ENCODE measurements around the gene CD200R1L. TPM values are rescaled to one million over a fixed set of nuclear protein-coding genes. Genes with fewer than 3 reads are reported as not detected.

Gene CD200R1L
- total RNA-seq, 1 donor from 2014 or later = not detected

- Mint-ChIP-seq H3K27ac (ENCODE audit: unreplicated experiment) (no peak overlapping the region), H3K36me3 (ENCODE audit: low read depth) (no peaks in the 10 kb centered on the region), H3K4me3 (no peak overlapping the region), H3K9me3 (peaks cover 2% of the 10 kb centered on the region), H3K27me3 (ENCODE audit: low read depth) (peaks cover 3% of the 10 kb centered on the region), H3K4me1 (no peaks in the 10 kb centered on the region)
- TF ChIP-seq, protein P1, sequence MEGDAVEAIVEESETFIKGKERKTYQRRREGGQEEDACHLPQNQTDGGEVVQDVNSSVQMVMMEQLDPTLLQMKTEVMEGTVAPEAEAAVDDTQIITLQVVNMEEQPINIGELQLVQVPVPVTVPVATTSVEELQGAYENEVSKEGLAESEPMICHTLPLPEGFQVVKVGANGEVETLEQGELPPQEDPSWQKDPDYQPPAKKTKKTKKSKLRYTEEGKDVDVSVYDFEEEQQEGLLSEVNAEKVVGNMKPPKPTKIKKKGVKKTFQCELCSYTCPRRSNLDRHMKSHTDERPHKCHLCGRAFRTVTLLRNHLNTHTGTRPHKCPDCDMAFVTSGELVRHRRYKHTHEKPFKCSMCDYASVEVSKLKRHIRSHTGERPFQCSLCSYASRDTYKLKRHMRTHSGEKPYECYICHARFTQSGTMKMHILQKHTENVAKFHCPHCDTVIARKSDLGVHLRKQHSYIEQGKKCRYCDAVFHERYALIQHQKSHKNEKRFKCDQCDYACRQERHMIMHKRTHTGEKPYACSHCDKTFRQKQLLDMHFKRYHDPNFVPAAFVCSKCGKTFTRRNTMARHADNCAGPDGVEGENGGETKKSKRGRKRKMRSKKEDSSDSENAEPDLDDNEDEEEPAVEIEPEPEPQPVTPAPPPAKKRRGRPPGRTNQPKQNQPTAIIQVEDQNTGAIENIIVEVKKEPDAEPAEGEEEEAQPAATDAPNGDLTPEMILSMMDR (conservative IDR thresholded peaks at IDR 0.05) = no peak
- no peak for DNase-seq (ENCODE audit: low read depth, low spot score)
Observed at GRCh38 chr3:112818289-112818688, 28.4 kb downstream of the CD200R1L start.

DNA sequence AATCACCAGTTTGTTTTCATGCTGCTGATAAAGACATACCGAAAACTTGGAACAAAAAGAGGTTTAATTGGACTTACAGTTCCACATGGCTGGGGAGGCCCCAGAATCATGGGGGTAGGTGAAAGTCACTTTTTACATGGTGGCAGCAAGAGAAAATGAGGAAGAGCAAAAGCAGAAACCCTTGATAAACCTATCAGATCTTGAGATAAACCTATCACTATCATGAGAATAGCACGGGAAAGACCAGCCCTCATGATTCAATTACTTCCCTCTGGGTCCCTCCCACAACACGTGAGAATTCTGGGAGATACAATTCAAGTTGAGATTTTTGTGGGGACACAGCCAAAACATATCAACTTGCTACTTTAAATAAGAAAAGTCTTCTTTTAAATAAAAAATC lies 28.9 kb downstream of the CD200R1L start:
- Mint-ChIP-seq H3K9me3 (peaks cover 2% of the 10 kb centered on the region), H3K27ac (ENCODE audit: unreplicated experiment) (no peak overlapping the region), H3K4me3 (no peak overlapping the region), H3K4me1 (no peaks in the 10 kb centered on the region), H3K36me3 (ENCODE audit: low read depth) (no peaks in the 10 kb centered on the region), H3K27me3 (ENCODE audit: low read depth) (peaks cover 3% of the 10 kb centered on the region)
- no peak for DNase-seq (ENCODE audit: low read depth, low spot score)
- TF ChIP-seq, protein P1 (conservative IDR thresholded peaks at IDR 0.05) = no peak

DNA sequence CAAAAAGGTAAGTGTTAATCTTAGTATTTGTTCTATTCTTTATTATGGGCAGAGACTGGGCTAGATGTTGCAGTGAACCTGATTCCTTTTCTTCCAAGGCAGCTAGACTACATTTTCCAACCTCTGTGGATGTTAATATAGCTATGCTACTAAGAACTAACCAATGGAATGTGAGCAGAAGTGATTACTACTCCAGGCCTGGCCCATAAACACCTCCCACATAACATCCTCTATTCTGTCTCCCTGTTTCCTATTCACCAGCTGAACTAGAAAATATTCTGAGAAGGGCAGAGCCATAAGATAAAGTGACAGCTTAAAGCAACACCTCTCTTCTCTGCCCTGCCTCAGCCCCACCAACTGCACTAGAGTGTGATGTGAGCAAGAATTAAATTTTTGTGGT lies 29.4 kb downstream of the CD200R1L start:
- Mint-ChIP-seq H3K27me3 (ENCODE audit: low read depth) (peaks cover 3% of the 10 kb centered on the region), H3K9me3 (peaks cover 2% of the 10 kb centered on the region), H3K27ac (ENCODE audit: unreplicated experiment) (no peak overlapping the region), H3K4me3 (no peak overlapping the region), H3K36me3 (ENCODE audit: low read depth) (no peaks in the 10 kb centered on the region), H3K4me1 (no peaks in the 10 kb centered on the region)
- DNase-seq (ENCODE audit: low read depth, low spot score) = no peak
- TF ChIP-seq, protein P1 (conservative IDR thresholded peaks at IDR 0.05) = no peak

DNA sequence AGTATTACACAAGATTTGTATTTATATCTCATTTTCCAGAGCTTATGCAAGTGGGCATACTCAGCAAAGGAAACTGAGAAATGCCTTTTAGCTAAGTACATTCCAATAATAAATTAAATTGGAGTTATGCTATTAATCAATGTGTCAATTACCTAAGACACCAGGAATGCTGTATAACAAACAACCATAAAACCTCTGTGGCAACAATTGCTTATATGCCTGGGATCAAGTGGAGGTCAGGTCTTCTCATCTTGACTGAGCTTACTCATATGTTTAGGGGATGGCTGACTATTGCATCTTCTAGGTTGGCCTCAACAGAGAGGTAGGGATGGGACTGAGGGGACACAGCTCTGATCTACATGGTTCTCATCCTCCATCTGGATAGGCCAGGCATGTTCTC lies 30.7 kb downstream of the CD200R1L start:
- TF ChIP-seq, protein P1 (conservative IDR thresholded peaks at IDR 0.05) = no peak
- peaks cover 2% of the 10 kb centered on the region for H3K9me3 Mint-ChIP-seq

DNA sequence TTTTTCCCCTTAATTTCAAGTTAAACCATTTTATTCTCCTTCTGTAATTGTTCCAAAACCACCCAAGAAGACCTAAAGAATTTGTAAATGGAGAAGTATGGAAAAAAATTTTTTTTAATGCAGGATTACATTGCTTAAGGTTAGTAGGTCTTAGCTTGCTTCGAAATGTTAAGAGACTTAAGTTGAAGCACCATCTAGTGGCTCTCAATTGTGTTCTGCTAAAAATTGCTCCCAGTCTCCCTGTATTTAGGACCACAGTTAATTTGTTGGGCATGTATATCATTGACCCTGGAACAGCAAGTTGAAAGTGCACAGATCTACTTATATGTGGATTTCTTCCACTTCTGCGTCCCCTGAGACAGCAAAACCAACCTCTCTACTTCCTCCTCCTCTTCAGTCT lies 32.4 kb downstream of the CD200R1L start:
- TF ChIP-seq, protein P1 (conservative IDR thresholded peaks at IDR 0.05) = peak; percentile 55
- H3K27me3 Mint-ChIP-seq (ENCODE audit: low read depth) = no peaks in the 10 kb centered on the region
- peaks cover 2% of the 10 kb centered on the region for H3K9me3 Mint-ChIP-seq
- H3K27ac Mint-ChIP-seq (ENCODE audit: unreplicated experiment) = no peak overlapping the region
- H3K4me3 Mint-ChIP-seq = no peak overlapping the region
- H3K36me3 Mint-ChIP-seq (ENCODE audit: low read depth) = no peaks in the 10 kb centered on the region
- no peaks in the 10 kb centered on the region for H3K4me1 Mint-ChIP-seq
- DNase-seq (ENCODE audit: low read depth, low spot score) = no peak

More for the DNA sequence above, 30.7 kb downstream of the CD200R1L start:
- DNase-seq (ENCODE audit: low read depth, low spot score) = no peak
- Mint-ChIP-seq H3K4me1 (no peaks in the 10 kb centered on the region), H3K36me3 (ENCODE audit: low read depth) (no peaks in the 10 kb centered on the region), H3K27me3 (ENCODE audit: low read depth) (no peaks in the 10 kb centered on the region), H3K4me3 (no peak overlapping the region), H3K27ac (ENCODE audit: unreplicated experiment) (no peak overlapping the region)

DNA sequence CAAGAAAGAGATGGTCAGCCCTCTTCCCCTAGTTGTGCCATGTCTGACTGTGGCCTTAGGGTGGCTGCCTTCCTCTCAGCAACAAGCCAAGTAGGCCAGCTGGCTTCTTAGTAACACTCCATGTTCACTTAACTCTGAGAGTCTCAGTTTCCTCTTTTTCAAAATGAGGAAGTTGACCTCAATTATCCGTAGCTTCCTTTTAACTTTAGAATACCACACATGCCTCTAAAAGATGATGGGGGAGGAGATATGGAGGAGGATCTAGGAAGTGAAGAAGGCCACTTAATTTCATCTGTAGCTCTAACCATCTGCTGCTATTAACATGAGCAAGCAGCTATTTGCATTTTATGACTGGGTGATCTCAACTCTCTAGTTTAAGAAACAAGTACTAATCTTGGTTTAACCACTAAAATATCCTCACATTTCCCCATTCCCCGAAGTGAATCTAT lies 32.9 kb downstream of the CD200R1L start:
- Mint-ChIP-seq H3K4me3 (no peak overlapping the region), H3K9me3 (peaks cover 2% of the 10 kb centered on the region), H3K36me3 (ENCODE audit: low read depth) (no peaks in the 10 kb centered on the region), H3K27ac (ENCODE audit: unreplicated experiment) (no peak overlapping the region), H3K4me1 (no peaks in the 10 kb centered on the region), H3K27me3 (ENCODE audit: low read depth) (no peaks in the 10 kb centered on the region)
- TF ChIP-seq, protein P1 (conservative IDR thresholded peaks at IDR 0.05) = no peak
- DNase-seq (ENCODE audit: low read depth, low spot score) = no peak

Data from neural crest cell (in vitro differentiated cells).